Loucy (cell line): Measurements from ENCODE around the gene SPATA21.

Experiments
- H2AFZ ChIP-seq: fragments of 200-600 bp; sonication (generic); 2 replicates; pipeline ENCODE4 v1.6.0; 2016; ENCODE audit warnings: antibody characterized with exemption, mild to moderate bottlenecking, low read length, moderate library complexity
- H3F3A ChIP-seq: fragments of 200-600 bp; 2 replicates; pipeline ENCODE4 v1.6.0; 2016; ENCODE audit warnings: antibody characterized with exemption, low read depth, mild to moderate bottlenecking
- H3K27me3 ChIP-seq: fragments of 200-600 bp; sonication (generic); 2 replicates; pipeline ENCODE4 v1.6.1; 2014; ENCODE audit warnings: low read length, mild to moderate bottlenecking; ENCODE audit not compliant: insufficient read depth, poor library complexity, severe bottlenecking
- H3K36me3 ChIP-seq: fragments of 200-600 bp; sonication (generic); 2 replicates; pipeline ENCODE4 v1.6.1; 2016; ENCODE audit warnings: low read length; ENCODE audit not compliant: insufficient read depth
- H3K4me1 ChIP-seq: fragments of 200-600 bp; sonication (generic); 2 replicates; pipeline ENCODE4 v1.5.1; 2014; ENCODE audit warnings: low read length, mild to moderate bottlenecking; ENCODE audit not compliant: insufficient read depth, poor library complexity, severe bottlenecking
- H3K4me2 ChIP-seq: fragments of 200-600 bp; sonication (generic); 2 replicates; pipeline ENCODE4 v1.6.0; 2014; ENCODE audit warnings: antibody characterized with exemption, low read length, low read depth, mild to moderate bottlenecking; ENCODE audit not compliant: poor library complexity, severe bottlenecking
- H3K4me3 ChIP-seq: fragments of 200-600 bp; sonication (generic); 2 replicates; pipeline ENCODE4 v1.5.1; 2014; ENCODE audit warnings: low read length, mild to moderate bottlenecking, mixed read lengths; ENCODE audit not compliant: poor library complexity, severe bottlenecking
- H3K79me2 ChIP-seq: fragments of 200-600 bp; sonication (generic); 2 replicates; pipeline ENCODE4 v1.6.1; 2014; ENCODE audit warnings: low read length; ENCODE audit not compliant: insufficient read depth
- H3K9ac ChIP-seq: fragments of 200-600 bp; sonication (generic); 2 replicates; pipeline ENCODE4 v1.6.0; 2014; ENCODE audit warnings: mild to moderate bottlenecking, low read depth, low read length, moderate library complexity; ENCODE audit not compliant: poor library complexity, severe bottlenecking
- H3K9me2 ChIP-seq: fragments of 200-600 bp; sonication (generic); replicated peaks from 2 replicates; pipeline ENCODE4 v1.6.1; 2016; ENCODE audit warnings: low read depth, low read length, mixed read lengths
- H3K9me3 ChIP-seq: fragments of 200-600 bp; sonication (generic); 2 replicates; pipeline ENCODE4 v1.6.1; 2014; ENCODE audit warnings: mild to moderate bottlenecking, antibody characterized with exemption, low read length, low read depth; ENCODE audit not compliant: insufficient read depth
- H4K20me1 ChIP-seq: fragments of 200-600 bp; sonication (generic); 2 replicates; pipeline ENCODE4 v1.6.0; 2014; ENCODE audit warnings: antibody characterized with exemption, low read length, mild to moderate bottlenecking; ENCODE audit not compliant: insufficient read depth, poor library complexity, severe bottlenecking
- EZH2phosphoT487 ChIP-seq: fragments of 200-600 bp; IDR thresholded peaks from 2 replicates; pipeline ENCODE4 v1.6.1; 2018; ENCODE audit warnings: antibody characterized with exemption, mild to moderate bottlenecking, moderate library complexity, borderline replicate concordance
- TF ChIP-seq, protein P1 (sequence below): fragments of 200-600 bp; sonication (generic); conservative IDR thresholded peaks from 2 replicates; pipeline ENCODE4 v1.5.1; 2014; ENCODE audit warnings: mild to moderate bottlenecking, antibody characterized with exemption, low read length

The SPATA21 gene

DNA sequence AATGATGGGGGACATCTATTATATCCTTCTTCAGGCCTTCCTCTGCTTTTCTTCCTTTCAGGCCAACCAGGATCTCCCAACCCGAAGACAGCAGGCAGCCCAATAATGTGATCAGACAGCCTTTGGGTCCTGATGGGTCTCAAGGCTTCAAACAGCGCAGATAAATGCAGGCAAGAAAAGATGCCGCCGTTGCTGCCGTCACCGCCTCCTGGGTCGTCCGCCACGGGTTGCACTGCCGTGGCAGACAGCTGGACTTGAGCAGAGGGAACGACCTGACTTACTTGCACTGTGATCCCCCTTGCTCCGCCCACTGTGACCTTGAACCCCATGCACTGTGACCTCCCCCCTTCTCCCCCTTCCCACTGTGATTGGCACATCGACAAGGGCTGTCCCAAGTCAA, 42.2 kb downstream of the SPATA21 start:
- H3K9ac ChIP-seq = no peak overlapping the region
- H2AFZ ChIP-seq = no peak overlapping the region
- H3K36me3 ChIP-seq = peaks cover 67% of the 10 kb centered on the region; the same call in 1 of the 2 replicates
- H3K9me3 ChIP-seq = no peaks in the 10 kb centered on the region
- no peak overlapping the region for H3K4me2 ChIP-seq
- H4K20me1 ChIP-seq = peaks cover 32% of the 10 kb centered on the region
- H3K27me3 ChIP-seq = no peaks in the 10 kb centered on the region
- H3K79me2 ChIP-seq = peaks cover 45% of the 10 kb centered on the region
- TF ChIP-seq EZH2phosphoT487 = no peak
- TF ChIP-seq, protein P1, sequence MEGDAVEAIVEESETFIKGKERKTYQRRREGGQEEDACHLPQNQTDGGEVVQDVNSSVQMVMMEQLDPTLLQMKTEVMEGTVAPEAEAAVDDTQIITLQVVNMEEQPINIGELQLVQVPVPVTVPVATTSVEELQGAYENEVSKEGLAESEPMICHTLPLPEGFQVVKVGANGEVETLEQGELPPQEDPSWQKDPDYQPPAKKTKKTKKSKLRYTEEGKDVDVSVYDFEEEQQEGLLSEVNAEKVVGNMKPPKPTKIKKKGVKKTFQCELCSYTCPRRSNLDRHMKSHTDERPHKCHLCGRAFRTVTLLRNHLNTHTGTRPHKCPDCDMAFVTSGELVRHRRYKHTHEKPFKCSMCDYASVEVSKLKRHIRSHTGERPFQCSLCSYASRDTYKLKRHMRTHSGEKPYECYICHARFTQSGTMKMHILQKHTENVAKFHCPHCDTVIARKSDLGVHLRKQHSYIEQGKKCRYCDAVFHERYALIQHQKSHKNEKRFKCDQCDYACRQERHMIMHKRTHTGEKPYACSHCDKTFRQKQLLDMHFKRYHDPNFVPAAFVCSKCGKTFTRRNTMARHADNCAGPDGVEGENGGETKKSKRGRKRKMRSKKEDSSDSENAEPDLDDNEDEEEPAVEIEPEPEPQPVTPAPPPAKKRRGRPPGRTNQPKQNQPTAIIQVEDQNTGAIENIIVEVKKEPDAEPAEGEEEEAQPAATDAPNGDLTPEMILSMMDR = no peak
- peaks cover 5% of the 10 kb centered on the region for H3K4me1 ChIP-seq
- no peaks in the 10 kb centered on the region for H3F3A ChIP-seq
- H3K9me2 ChIP-seq = no peaks in the 10 kb centered on the region
- H3K4me3 ChIP-seq = no peak overlapping the region

DNA sequence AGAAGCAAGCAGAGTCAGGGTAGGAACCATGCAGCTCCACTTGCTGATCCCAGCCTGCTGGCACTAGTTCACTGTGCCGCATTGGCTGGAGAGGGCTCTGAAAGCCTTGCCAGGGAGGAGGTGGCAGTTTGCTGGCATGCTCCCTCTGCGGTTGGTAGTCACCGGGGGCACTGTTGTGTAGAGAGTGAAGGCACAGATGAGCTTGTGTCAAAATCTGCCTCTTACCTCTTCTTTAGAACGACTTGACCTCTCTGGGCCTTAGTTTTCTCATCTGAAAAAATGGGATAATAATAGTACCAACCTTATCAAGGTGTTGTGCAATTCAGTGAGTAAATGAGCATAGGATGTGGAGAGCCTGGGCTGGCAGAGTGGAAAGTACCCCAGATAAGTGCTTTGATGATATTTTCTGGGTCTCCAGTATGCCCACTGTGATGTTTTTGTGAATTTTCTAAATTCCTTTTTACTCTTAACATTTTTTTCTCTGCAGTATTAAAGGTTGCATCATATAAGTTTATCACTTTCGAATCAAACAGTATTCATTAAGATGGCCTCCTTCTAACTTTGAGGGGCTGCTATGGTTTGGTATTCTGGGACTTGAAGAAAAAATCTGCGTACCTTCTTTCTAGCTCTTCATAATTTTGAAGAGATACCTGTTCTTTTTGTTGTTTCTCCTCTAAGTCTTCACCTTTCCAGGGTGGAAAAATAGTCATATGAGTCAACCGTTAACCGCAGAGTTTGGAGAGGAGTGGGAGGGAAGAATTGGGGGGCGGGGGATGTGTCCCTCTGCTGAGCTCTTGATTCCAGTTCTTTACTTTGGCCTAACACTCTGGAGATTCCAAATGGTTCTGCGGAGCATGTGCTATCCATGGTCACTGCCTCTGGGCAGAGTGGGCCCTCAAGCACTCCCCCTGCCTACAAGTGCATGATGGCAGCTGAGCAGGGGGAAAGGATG, 43.4 kb downstream of the SPATA21 start:
- TF ChIP-seq, protein P1 = no peak
- TF ChIP-seq EZH2phosphoT487 = no peak
- H3F3A ChIP-seq = no peaks in the 10 kb centered on the region
- H3K9me2 ChIP-seq = no peaks in the 10 kb centered on the region
- H3K4me3 ChIP-seq = no peak overlapping the region
- no peak overlapping the region for H3K9ac ChIP-seq
- peaks cover 5% of the 10 kb centered on the region for H3K4me1 ChIP-seq
- no peaks in the 10 kb centered on the region for H3K27me3 ChIP-seq
- H3K79me2 ChIP-seq = peaks cover 54% of the 10 kb centered on the region
- H4K20me1 ChIP-seq = peaks cover 36% of the 10 kb centered on the region
- no peak overlapping the region for H3K4me2 ChIP-seq
- H3K9me3 ChIP-seq = no peaks in the 10 kb centered on the region
- no peak overlapping the region for H2AFZ ChIP-seq
- H3K36me3 ChIP-seq = peaks cover 57% of the 10 kb centered on the region; the same call in 1 of the 2 replicates

GRCh38 chr1:16392740-16393569, 44.3 kb downstream of the SPATA21 start:
- Histone ChIP-seq H3K79me2 (peaks cover 62% of the 10 kb centered on the region), H3K4me3 (no peak overlapping the region), H3K4me2 (no peak overlapping the region), H3K9me2 (no peaks in the 10 kb centered on the region), H4K20me1 (peaks cover 36% of the 10 kb centered on the region), H3K27me3 (no peaks in the 10 kb centered on the region), H3K36me3 (peaks cover 48% of the 10 kb centered on the region; the same call in 1 of the 2 replicates), H3F3A (no peaks in the 10 kb centered on the region), H2AFZ (no peak overlapping the region), H3K4me1 (peaks cover 5% of the 10 kb centered on the region), H3K9me3 (no peaks in the 10 kb centered on the region), H3K9ac (no peak overlapping the region)
- TF ChIP-seq, protein P1 = no peak
- TF ChIP-seq EZH2phosphoT487 = no peak
